HG02610 (cell line): ENCODE measurements around the gene UBE3D.
"Not testable (repeated sequence)": the region's sequence is repeated elsewhere in the genome, so short reads cannot be mapped to it uniquely, and the experiment has no call there.

Experiments
- ATAC-seq: cut with Tn5 transposase; IDR thresholded peaks from one replicate; pipeline ENCODE4 v1.9.1; 2021; ENCODE audit warnings: mild to moderate bottlenecking, moderate library complexity; ENCODE audit not compliant: unreplicated experiment

The UBE3D gene

DNA sequence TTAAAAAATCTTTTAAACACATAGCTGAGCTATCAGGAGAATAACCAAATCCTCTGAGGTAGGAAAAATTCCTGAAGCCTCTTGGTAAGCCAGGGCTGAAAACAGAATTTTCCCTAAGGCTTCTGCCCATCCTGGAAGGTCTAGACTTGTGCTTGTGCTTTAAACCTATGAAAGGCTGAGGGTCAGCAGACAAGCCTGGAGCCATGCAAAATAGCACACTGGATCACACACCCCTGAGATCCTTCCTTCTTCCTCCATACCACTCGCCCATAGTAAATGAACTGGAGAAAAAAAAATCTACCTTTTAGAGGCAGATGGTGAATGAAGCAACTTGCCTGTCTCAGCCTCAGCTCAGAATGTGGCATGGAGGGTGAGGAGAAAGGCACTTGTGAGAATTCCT lies 144.4 kb downstream of the UBE3D start:
- no peak for ATAC-seq

GRCh38 chr6:82917346-82918064 lies 148.1 kb downstream of the UBE3D start:
- no peak for ATAC-seq

GRCh38 chr6:82915666-82916065 lies 150.0 kb downstream of the UBE3D start:
- no peak for ATAC-seq

DNA sequence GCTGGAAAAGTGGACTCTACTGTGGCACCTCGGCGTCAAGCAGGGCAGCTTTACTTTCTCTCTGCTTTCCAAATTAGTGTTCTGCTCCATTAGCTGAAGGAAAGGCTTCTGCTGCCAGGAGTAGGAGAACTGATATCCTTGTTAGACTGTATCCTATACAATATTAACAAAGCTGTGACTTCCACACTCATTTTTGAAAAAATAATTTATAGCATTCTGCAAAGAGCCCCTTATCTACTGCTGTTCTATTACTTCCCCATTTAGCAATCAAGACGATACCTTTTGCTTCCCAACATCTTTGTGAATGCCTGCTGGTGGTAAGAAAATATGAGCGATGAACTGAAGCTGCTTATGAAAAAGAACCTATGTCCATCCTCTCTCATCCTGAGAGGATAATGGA lies 151.1 kb downstream of the UBE3D start:
- ATAC-seq: no peak

- no peak for ATAC-seq
Observed at GRCh38 chr6:82910820-82911219, 154.8 kb downstream of the UBE3D start.

DNA sequence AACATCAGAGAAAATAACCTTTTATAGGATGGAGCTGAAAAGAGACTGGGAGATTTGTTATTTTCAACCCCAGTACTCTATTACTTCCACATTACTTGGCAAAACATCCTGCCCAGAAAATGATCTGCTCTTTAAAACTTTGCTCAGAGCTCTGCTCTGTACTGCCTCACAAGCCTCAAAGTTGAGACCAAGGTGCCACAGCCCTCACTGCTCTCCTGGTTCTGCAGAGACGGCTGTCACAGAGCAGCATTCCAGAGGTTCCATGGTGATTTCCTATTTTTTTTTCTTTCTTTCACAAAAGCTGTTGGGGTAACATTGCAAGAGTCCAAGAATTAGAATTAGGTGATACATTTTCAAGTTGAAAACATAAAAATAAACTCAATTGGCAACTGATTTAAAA lies 155.2 kb downstream of the UBE3D start:
- ATAC-seq: no peak

DNA sequence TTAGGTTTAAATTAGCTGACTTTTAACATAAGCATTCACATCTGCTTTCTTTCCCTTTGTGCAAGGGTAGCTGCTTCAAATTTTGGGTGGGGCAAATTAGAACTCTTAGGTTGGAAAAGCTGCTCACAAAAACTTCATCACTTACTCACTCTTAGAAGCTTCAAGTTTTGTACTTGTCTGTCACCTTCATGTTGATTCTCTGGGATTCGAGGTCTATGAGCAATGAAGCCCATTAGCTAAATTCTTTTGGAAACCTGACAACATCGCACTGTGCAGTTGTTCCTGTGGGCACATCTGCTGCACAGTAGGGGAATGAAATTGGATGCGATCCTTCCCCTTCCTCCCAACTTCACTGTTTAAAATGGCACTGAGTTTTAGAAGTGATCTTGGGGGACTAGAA lies 156.1 kb downstream of the UBE3D start:
- no peak for ATAC-seq

DNA sequence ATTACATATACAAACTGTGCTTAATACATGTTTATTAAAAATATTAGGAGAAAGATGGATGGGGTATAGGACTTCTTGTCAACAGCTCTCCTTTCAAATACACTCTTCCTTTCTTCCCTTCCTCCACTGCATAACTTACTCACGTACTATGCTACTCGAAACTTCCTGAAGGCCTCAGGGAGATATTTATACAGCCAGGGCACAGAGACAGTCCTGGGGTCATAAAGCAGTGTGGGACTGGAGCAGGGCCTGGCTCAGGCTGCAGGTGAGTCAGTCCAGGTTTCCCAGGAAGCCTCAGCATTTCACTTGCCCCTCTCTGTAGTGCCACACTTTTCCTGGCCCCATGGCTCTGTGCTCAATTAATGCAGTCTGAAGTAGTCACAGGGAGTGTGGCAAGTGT lies 157.0 kb downstream of the UBE3D start:
- ATAC-seq: no peak

DNA sequence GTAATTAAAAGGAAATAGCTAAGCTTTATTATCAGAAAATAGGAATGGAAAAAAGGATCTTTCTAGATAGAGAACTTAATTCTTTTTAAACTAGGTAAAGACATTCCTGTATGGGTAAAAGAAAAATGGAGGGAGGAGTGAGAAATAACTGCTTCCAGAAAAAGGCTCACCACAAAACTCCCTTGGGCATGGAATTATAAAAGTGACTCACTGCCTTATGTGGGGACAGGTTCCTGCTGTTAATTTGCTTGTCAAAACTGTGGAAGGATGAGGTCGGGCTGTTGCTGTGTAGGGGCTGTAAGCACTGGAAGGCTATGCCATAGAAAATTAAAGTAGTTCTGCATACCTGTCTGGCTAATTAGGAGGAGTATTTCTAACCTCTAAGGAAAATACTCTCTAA lies 158.7 kb downstream of the UBE3D start:
- no peak for ATAC-seq

- ATAC-seq: no peak
Observed at GRCh38 chr6:82906489-82906888, 159.2 kb downstream of the UBE3D start.

GRCh38 chr6:82904860-82905259 lies 160.8 kb downstream of the UBE3D start:
- no peak for ATAC-seq

- ATAC-seq: no peak
Observed at GRCh38 chr6:82904257-82904656, 161.4 kb downstream of the UBE3D start.

DNA sequence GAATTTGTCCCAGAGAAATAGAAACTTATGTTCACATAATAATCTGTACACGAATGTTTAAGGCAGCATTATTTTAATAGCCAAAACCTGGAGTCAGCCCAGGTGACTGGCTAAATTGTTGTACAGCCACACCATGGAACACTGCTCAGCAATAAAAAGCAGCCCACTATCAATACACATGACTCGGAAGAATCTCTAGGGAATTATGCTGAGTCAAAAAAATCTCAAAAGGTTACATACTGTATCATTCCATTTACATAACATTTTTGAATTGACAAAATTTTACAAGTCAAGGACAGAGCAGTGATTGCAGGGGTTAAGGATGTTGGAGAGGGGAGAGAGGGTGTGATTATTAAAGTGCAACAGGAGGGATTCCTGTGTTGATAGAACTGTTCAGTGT lies 163.4 kb downstream of the UBE3D start:
- no peak for ATAC-seq

DNA sequence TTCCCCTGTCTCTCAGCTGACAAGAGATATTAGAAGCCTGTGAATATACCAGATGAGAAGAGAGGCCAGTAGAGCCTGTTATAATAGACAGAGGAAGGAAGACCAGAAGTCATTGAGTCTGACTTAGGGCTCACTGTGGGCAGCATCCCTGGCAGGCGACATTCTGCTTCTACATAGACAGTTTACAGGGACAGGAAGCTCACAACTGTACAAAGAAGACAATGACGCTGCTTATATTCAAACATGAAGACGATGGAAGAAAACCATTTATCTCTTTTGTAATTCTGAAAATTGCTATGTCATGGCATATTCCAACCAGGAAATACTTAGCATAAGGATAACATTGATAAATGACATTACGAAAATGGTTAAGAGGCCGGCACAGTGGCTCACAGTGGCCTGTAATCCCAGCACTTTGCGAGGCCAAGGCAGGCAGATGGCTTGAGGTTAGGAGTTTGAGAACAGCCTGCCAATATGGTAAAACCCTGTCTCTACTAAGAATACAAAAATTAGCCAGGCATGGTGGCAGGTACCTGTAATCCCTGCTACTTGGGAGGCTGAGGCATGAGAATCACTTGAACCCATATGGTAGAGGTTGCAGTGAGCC lies 170.9 kb downstream of the UBE3D start:
- no peak for ATAC-seq

DNA sequence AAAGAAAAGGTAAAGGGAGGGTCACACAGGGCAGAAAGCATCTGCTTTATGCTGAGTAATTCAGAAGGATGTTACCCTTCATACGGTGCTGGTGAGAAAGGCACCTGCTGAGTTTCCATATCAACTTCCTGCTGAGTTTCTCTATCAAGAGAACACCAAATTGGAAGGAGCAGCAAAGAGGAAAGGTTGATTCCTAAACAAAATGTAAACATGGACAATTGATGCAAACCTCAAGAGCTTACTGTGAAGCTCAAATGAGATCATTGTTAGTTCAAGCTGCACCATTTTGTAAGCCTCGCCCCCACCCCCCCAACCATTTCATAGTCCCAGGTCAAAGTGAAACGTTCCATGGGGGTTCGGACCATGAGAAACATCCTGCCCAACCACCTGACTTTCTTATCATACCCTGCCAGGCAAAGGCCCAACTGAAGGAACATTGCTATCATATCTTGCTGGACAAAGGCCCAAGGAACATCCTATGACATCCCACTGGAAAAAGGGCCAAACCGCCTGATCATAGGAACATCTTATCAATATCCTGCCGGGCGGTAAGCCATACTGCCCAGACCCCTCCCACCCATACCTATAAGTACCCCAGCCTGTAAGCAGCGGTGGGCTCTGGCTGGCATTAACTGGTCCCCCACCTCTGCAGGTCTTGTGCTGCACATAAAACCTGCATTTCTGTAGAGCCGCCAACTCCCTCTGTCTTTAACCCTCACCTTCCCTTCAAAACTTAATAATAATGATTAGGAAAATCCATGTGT lies 171.6 kb downstream of the UBE3D start:
- ATAC-seq: no peak

- ATAC-seq: not testable (repeated sequence)
Observed at GRCh38 chr6:82891503-82891902, 174.1 kb downstream of the UBE3D start.

GRCh38 chr6:82891076-82891475 lies 174.6 kb downstream of the UBE3D start:
- no peak for ATAC-seq

DNA sequence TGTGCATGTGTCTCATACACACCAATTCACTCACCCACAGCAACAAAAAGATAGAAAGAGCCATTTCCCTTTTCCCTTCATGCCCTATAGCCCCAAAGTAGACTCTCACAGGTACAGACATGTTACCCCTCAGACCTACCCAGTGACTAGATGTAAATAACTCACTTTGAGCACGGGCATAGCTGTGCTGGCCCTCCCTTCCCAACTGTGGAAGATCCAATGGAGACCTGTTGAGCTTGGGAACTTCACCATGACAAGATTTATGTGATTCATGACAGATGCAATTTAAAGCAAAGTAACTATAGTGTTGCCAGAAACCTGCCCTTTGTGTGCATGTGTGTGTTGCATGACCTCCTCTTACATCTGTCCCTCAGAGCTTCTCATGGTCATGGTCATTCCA lies 175.4 kb downstream of the UBE3D start:
- ATAC-seq: no peak

DNA sequence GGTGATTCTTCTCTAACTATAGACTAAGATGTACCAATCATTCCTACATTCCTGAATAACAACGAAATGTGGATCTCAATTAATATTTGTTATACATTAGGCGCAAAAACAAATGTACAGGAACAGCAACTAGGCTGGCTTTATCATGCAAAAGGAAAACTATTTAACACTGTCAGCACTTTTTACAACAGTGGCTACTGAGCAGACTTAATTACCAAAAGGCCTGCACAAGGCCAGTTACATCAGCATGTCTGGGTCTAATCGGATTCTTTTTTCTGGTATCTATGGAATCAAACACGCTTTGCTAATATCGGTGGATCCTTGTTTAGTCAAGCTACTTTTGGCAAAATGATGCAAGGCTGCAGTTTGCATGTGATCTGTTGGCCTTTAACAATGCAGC lies 176.5 kb downstream of the UBE3D start:
- no peak for ATAC-seq

DNA sequence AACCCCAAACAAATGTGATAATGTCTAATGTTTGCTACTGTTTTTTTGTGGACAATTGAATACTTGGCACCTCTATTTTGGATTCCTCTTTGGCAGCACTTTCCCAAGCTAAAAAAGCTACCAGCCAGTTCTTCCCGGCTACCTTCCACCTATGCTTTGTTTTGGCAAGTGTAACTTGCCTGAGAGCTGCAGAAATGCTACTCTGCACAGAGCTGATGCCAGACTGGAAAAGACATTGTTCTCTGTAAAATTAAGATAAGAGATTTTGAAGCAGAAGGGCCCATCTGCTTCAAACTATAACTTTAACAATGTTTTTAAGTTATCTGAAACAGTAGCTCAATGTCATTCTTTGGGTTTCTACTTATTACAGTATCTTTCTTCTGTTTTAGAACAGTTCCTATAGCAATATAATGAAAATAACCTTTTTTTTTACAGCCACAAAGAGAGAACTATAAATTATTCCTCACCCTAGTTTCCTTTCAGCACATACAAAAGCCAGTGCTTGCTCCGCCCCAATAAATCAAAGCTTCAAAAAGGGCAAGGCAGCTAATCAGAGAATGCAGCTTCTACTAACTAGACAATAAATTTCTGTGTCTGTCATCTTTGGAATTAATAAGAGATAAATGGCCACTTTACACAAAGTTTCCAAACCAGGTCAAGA lies 183.1 kb downstream of the UBE3D start:
- ATAC-seq: no peak

DNA sequence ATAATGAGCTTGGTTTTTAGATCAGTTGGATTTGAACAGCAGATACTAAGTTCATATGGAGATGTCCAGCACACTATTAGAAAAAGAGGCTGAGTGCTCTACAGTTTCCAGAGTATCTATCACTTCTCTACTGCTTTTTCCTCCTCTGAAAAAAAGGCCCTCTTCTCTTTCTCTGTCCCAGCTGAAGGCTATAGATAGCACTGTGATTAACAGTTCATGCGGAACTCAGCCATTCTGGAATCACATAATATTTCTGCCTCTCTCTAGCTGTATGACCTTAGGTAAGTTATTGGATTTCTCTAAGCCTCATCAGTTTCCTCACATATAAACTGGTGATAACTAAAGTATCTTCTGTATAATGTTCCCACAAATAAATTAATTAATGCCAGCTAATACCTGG lies 184.1 kb downstream of the UBE3D start:
- ATAC-seq: no peak

GRCh38 chr6:82878812-82879211 lies 186.8 kb downstream of the UBE3D start:
- no peak for ATAC-seq
